ENCODE data around the gene ZBTB42. TPM values are rescaled to one million over a fixed set of nuclear protein-coding genes. Genes with fewer than 3 reads are reported as not detected.

Gene ZBTB42
- polyA plus RNA-seq (ENCODE audit: insufficient read length in 10 of 10) = 1 to 10 TPM; 4.0 to 7.4 (median 6.2) TPM
- long read RNA-seq, donor 1, transcript ZBTB42-201 (1 exons, 3,800 nt) = major isoform, 11 of 12 reads
- long read RNA-seq, donor 1, partial matches to known transcripts = 0 of 12 reads
- long read RNA-seq, donor 1, other reads (novel, unspliced or antisense) = 0 of 12 reads
- long read RNA-seq, donor 2, transcript ZBTB42-201 (1 exons, 3,800 nt) = major isoform, 7 of 7 reads
- long read RNA-seq, donor 2, partial matches to known transcripts = 0 of 7 reads
- long read RNA-seq, donor 2, other reads (novel, unspliced or antisense) = 0 of 7 reads
- long read RNA-seq, donor 3 = 0 reads
- long read RNA-seq, donor 4, transcript ZBTB42-201 (1 exons, 3,800 nt) = major isoform, 8 of 8 reads
- long read RNA-seq, donor 4, partial matches to known transcripts = 0 of 8 reads
- long read RNA-seq, donor 4, other reads (novel, unspliced or antisense) = 0 of 8 reads
- long read RNA-seq, donor 5, transcript ZBTB42-201 (1 exons, 3,800 nt) = major isoform, 12 of 12 reads
- long read RNA-seq, donor 5, partial matches to known transcripts = 0 of 12 reads
- long read RNA-seq, donor 5, other reads (novel, unspliced or antisense) = 0 of 12 reads
- long read RNA-seq, donor 6, transcript ZBTB42-201 (1 exons, 3,800 nt) = major isoform, 12 of 15 reads
- long read RNA-seq, donor 6, partial matches to known transcripts = 0 of 15 reads
- long read RNA-seq, donor 6, other reads (novel, unspliced or antisense) = 0 of 15 reads
- long read RNA-seq, donor 7, transcript ZBTB42-201 (1 exons, 3,800 nt) = major isoform, 6 of 6 reads
- long read RNA-seq, donor 7, partial matches to known transcripts = 0 of 6 reads
- long read RNA-seq, donor 7, other reads (novel, unspliced or antisense) = 0 of 6 reads
- long read RNA-seq, donor 8, partial matches to known transcripts = 0 of 2 reads
- long read RNA-seq, donor 8, other reads (novel, unspliced or antisense) = 0 of 2 reads
- long read RNA-seq, donor 9, partial matches to known transcripts = 0 of 2 reads
- long read RNA-seq, donor 9, other reads (novel, unspliced or antisense) = 0 of 2 reads

GRCh38 chr14:104800771-104801519 lies at the start of gene ZBTB42:
ZBTB42 (plus strand) TSS chr14:104801101; CDS start chr14:104801198, 97 bp downstream.
- DNase-seq = peak in 1 of 3 donors; percentile 79

- DNase-seq = no peak
These were observed 49.1 kb upstream of the ZBTB42 start for GRCh38 chr14:104751539-104752422.

DNA sequence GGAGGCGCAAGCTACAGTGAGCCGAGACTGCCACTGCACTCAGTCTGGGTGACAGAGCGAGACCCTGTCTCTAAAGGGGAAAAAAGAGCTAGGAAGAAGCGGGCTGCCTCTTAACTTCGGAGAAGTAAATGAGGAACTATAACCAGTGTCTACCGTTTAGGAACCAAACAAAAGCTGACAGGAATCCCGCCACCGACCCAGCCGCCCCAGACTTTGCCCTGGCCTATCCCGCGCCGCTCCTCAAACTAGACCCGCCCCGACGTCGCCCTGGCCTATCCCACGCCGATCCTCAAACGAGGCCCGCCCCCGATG lies 48.5 kb upstream of the ZBTB42 start:
- no peak for DNase-seq

- DNase-seq = peak; percentile 99 to 100 (median 100)
These were observed 48.0 kb upstream of the ZBTB42 start, which contains the start of gene SIVA1 for GRCh38 chr14:104752735-104753527. SIVA1 (plus strand) TSS chr14:104753147; CDS start chr14:104753202, 55 bp downstream.

GRCh38 chr14:104753528-104754212 lies 47.2 kb upstream of the ZBTB42 start:
- no peak for DNase-seq

- DNase-seq = no peak
These were observed 46.6 kb upstream of the ZBTB42 start for GRCh38 chr14:104754213-104754851.

GRCh38 chr14:104755621-104756020 lies 45.3 kb upstream of the ZBTB42 start:
- DNase-seq = no peak

- DNase-seq = no peak
These were observed 44.2 kb upstream of the ZBTB42 start for GRCh38 chr14:104756477-104757237.

GRCh38 chr14:104757238-104757585 lies 43.7 kb upstream of the ZBTB42 start:
- DNase-seq = no peak

DNA sequence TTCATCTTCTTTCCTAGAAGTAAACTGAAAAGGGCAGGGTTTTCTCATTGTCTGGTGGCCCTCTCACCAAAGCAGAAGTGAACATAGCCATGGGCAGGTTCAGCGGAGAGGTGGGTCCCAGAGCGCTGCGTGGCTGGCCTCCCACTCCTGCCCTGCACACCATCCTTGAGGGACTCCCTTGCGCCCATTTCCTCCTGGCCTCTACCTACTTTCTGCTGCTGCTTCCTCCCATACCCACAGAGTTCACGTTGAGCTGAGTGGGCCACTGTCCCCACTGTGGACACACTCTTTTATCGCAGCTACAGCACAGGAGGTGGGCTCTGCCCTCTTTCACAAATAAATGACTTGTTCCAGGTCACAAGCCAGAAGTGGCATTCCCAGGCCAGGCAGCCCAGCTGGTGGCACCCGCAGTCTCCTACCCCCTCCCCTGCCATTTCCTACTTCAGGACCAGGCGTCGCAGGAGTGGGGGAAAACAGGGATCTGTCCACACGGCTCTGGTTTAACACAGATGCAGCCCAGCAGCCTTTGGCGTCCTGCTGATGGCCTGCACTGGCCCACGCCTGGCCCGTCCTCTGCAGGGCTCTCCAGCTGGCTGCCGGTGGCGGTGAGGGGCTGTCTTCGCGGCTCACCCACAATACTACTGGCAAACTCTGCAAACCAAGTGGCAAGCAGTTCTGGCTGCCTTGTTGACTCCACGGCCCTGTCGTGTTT lies 43.1 kb upstream of the ZBTB42 start:
- no peak for DNase-seq

DNA sequence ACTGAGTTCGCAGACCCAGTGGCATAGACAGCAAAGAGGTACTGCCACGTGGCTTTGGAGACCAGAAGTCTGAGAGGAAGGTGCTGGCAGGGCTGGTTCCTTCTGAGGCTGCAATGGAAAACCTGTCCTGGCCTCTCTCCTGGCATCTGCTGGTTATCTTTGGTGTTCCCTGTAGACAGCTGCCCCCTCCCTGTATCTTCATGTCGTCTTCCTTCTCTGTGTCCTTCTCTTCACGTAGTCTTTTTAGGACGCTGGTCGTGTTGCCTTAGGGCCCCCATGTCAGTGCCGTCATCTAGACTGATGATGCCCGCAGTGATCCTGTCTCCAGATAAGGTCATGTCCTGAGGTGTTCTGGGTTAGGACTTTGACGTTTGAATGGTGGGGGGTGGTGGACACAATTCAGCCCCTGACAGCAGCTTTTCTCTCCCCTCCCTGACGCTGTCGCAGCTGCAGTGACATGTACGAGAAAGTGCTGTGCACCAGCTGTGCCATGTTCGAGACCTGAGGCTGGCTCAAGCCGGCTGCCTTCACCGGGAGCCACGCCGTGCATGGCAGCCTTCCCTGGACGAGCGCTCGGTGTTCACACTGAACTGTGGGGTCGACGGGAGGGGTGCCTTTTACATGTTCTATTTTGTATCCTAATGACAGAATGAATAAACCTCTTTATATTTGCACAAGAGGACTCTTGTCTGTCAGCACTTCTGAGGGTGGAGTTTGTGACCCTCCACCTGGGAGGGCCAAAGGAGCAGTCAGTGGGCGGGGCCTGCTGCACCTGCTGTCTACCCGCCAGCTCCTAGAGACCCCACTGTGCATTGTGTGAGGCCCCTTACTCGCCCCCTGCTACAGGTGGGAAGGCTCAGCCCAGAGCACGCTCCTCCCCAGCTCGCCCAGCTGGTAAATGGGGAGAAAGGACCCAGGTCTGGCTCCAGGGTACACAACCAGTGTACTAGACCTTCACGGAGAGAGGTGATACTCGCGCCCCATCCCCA lies 41.6 kb upstream of the ZBTB42 start:
- no peak for DNase-seq

DNA sequence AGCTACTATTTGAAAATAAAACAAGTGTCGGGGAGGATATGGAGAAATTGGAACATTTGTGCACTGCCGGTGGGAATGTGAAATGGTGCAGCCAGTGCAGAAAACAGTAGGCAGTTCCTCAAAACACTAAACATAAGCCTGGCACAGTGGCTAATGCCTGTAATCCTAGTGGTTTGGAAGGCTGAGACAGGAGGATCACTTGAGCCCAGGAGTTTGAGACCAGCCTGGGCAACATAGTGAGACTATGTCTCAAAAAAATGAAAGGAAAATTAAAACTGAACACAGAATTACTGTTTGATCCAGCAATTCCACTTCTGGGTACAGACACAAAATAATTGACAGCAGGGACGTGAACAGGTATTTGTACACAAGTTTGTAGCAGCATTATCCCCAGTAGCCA lies 35.4 kb upstream of the ZBTB42 start:
- DNase-seq = no peak

GRCh38 chr14:104766256-104766862 lies 34.5 kb upstream of the ZBTB42 start:
- no peak for DNase-seq

- no peak for DNase-seq
These were observed 33.9 kb upstream of the ZBTB42 start for GRCh38 chr14:104766863-104767633.

GRCh38 chr14:104767634-104767918 lies 33.3 kb upstream of the ZBTB42 start:
- DNase-seq = no peak

All from muscle of back (tissue), 13 donors.